HG02642 (cell line): ENCODE results near the gene NKD2.
"Not testable (repeated sequence)": the region's sequence is repeated elsewhere in the genome, so short reads cannot be mapped to it uniquely, and the experiment has no call there.

Experiments
- ATAC-seq: cut with Tn5 transposase; IDR thresholded peaks from one replicate; pipeline ENCODE4 v1.9.1; 2021; ENCODE audit warnings: mild to moderate bottlenecking; ENCODE audit not compliant: unreplicated experiment, poor library complexity

NKD2 gene

DNA sequence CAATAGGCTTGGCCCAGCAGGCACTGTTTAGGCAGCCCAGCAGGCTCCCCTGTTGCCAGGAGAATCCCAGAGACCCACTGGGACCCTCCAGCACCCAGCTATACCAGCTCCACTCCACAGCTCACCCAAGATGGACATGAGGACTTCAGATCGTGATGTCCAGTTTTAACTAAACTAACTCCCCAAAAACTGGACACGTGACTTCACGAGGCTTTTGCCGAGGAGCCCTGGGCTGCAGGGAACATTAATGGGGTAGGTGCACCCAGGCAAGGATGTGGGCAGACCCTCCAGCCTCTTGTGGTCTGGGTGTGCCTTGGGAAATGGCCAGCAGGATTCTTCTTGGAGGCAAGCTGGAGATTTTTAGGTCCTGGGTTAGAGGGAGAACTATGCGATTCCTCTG lies 8.9 kb upstream of the NKD2 start:
- ATAC-seq, result no peak

DNA sequence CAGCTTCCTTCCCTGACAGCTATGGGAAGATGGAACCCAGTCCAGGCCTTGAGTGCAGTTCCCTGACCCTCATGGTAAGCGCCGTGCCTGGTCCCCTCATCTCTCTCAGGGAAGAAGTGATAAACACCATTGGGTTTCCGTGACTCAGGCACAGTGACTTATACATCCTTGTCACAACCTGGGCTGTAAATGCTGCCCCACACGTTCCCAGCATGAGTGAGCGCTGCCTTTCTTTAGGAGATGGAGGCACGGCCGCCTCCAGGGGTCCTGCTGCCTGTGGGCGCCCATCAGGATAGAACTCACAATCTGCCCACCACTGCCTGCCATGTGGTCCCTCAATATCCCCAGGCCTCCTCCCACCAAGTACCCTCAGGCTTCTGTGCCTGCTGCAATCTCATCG lies 8.3 kb upstream of the NKD2 start:
- no peak for ATAC-seq

DNA sequence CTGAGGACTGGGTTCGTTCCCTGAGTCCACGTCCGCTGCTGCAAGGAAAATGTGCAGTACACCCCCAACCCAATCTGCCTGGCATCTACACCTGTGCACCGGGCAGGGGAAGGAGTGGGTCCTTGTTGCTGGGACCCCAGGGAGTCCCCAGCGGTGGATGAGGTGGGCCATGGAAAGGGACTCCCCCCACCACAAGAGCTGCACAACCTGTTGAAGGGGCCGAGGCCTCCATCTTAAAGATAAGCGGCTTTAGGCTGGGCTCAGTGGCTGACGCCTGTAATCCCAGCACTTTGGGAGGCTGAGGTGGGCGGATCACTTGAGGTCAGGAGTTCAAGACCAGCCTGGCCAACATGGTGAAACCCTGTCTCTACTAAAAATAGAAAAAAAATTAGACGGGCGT lies 7.8 kb upstream of the NKD2 start:
- ATAC-seq, result not testable (repeated sequence)

GRCh38 chr5:1001406-1002270 lies 7.0 kb upstream of the NKD2 start:
- ATAC-seq, result no peak

DNA sequence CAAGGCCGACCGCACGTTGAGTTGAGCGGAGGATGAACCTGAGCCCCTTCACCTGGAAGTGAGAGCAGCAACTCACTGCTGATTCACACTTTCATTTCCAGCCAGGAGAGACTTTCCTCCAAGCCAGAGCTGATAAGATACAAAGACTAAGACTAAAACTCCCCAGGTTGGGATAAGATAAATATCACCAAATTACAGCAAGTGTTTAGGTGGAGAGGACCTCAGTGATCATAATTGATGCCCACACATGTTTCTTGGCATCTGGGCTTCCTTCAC lies 6.4 kb upstream of the NKD2 start:
- no peak for ATAC-seq

DNA sequence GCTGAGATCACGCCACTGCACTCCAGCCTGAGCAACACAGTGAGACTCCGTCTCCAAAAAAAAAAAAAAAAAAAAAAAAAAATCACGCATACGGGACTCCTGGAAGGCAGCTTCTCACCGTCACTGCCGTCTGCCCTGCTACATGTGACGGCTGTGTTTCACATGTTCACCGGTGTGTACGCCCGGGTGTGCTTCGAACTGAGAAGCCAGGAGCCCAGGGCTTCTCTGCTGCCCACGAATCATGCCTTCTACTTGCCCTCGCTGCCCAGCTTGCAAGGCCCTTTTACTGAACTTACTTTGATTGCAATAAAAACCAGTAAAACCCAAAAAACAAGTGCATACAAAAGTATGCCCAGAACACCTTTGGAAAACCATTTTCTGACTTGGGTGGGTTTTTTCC lies 5.8 kb upstream of the NKD2 start:
- ATAC-seq, result no peak

DNA sequence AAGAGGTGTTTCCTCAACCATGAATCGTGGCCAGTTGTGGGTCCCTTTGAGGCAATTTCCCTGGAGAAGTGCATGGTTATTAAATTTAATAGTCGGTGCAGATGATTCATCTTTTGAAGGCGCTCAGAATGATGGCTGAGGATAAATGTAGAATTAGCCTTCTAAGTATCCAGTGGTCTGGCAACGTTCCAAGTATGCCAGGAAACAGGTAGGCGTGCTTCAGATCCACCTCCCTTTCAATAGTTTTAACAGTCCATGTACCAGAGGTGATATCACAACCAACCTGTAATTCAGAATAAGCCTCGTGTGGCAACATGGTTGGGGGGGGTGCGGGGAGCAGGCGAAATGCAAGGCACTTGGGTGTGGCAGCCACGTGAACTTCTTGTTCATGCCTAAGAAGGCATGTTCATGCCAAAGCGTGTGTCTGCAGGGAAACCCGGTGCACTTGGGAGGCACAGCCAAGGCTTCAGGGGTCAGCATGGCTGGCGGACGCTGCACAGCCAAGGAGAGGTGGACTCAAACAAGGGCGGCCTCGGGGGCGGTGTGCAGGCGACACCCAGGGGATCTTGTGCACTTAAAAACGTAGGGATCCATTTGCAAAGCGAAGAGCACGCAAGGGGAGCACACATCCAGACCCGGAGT lies 5.2 kb upstream of the NKD2 start:
- no peak for ATAC-seq

DNA sequence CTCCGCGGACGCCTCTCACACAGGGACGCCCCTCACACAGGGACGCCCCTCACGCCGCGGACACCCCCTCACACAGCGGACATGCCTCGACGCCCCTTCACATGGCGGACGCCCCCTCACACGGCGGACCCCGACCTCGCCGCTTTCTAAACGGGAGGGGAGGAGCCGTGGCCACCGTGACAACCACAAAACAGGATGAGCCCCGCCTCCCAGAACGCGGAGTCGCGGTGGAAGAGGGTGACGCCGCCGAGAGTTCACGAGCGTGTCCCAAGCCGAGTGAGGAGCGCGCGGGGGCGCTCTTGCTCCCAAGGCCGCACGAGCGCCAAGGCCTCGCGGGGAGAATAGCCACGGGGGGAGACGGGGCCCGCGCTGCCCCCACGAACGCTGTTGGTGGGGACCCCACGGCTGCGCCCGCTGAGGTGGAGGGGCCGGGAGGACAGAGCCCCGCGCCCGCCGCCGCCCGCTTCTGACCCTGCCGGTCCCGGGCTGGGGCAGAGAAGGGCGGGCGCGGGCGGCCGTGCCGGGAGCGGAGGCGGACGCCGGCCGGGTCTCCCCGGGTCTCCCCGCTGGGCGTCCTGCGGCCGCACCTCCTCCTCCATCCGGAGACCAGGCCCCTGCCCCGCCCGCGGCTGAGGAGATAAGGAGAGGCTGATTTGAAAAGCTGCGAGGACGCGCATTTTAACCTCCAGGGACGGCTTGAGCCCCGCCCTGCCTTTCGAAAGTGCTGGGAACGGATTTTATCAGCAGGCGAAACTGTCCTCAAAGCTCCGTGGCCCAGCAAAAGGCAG lies 3.9 kb upstream of the NKD2 start:
- ATAC-seq, result no peak

GRCh38 chr5:1005249-1005851 lies 3.3 kb upstream of the NKD2 start:
- ATAC-seq, result no peak

GRCh38 chr5:1005904-1006655 lies 2.5 kb upstream of the NKD2 start:
- ATAC-seq, result no peak

DNA sequence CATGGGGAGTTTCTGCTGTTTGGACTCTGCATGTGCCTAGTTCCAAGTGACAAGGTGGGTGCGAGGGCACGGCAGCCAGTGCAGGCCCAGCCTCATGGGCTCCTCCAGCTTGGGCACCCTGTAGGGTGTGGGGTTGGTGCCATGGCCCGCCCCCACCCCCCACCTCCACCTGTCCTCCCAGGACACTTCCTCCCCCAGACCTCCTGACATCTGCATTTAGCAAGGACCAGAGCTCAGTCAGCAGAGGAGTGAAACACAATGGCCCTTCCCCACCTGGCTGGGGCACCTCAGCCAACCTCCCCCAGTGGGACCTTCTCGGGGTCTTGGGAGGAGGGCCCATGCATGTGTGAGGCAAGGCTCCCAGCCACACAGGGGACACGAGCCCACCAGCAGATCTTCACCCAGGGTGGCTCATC lies 1.9 kb upstream of the NKD2 start:
- no peak for ATAC-seq

DNA sequence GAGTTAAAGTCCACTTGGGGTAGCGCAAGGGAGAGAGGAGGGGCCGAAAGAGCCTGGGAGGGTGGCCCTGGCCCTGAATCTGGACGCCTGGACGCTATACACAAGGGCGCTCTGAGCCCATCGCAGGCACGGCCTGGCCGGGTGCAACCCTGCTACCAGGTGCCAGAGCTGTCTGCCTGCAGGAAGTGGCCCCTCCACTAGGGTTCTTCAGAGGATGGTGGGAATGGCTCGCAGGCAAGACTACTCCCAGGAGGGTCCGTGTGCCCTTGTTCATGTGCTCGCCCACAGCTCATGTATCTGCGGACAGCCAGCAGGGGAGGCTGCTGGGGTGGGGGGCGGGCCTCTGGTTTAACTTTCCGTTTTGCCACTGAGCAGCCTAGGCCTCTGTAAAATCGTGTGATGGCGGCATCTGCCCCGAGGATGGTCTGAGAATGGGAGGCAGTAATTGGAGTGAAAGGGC lies 1.4 kb upstream of the NKD2 start:
- ATAC-seq, result no peak

DNA sequence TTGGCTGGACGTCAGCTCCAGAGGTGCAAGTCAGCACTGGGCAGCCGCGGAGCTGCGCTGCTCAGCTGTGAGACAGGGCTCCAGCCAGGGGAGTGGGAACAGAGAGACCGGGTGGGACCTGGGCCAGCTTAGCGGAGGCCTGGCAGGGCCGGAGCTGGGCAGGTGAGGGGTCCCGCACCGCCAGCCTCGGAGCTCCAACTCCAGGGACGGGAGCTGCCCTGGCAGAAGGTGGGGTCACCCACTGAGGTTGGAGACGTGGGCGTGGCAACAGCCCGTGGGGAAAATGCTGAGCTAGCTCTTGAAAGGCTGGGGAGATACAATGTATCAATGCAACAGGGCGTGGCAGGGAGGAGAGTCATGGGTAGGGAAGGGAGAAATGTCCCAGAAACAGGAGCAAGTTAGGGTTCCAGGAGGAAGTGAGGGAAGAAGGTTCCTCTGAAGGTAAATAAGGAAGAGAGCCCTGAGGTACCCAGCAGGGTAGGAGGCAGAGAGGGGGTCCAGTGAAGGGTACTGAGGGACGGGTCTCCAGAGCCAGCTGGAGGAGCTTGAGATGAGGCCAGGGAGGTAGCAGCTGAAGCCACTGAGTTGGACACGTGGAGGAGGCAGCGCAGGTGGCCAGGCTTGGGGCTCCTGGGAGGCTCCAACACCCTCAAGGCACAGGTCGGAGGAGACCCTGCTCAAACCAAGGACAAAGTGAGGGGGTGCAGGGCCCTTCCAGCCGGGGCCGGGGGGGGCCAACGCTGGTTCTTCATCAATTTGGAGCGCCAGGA lies 736 bp upstream of the NKD2 start:
- ATAC-seq, result no peak

DNA sequence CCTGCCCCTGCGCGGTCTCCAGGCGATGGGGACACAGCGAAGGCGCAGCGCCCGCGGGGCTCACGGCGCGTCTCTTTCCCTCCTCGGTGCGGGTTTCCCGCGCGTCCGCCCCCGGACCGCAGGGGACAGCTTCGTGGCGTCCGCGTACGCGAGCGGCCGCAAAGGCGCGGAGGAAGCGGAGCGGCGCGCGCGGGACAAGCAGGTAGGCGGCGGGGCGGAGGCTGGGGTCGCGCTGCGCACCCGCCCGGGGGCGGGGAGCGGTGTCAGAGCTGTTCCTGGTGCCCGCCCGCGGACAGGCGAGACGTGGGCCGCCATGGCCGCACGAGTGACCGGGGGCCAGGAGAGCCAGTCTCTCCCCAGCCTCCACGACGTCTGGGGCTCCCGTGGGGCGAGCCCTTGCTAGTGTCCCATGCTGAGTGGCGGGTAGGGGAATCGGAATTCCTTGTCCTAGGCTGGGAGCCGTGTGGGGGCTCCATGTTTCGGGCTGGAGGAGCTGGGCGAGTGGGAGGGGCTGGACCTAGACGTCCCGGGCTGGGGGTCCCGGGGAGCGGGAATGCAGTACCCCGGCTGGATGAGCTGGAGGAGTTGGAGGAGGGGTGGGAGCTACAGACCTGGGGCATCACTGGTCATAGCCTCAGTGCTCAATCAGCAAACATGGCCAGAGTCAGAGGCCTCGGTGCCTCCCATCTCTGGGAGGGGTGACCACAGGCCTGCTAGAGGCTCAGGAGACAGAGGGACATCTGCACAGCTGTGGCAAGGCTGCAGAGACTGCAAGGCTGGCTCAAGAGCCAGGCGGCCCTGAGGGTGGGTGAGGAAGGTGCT lies 968 bp downstream of the NKD2 start:
- no peak for ATAC-seq

- no peak for ATAC-seq
Observed at GRCh38 chr5:1010181-1010510, 1.5 kb downstream of the NKD2 start.

DNA sequence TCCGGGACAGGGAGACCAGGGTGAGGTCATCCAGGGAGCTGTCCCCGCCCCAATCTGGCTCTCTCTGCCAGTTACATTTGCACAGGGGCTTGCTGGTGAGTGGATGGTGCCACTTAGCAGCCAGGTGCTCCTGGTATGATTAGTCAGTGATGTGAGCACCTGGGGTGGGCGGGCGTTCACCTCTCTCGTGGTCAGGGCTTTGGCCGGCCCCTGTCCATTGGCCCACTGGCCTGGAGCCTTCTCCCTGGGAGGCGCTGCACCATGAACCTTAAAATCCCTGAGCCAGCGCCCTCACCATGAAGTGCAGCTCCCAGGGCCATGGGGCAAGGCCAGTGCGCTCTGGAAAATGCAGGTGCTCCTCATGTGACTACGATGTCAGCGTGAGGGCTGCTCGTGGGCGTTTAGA lies 2.0 kb downstream of the NKD2 start:
- ATAC-seq, result no peak

DNA sequence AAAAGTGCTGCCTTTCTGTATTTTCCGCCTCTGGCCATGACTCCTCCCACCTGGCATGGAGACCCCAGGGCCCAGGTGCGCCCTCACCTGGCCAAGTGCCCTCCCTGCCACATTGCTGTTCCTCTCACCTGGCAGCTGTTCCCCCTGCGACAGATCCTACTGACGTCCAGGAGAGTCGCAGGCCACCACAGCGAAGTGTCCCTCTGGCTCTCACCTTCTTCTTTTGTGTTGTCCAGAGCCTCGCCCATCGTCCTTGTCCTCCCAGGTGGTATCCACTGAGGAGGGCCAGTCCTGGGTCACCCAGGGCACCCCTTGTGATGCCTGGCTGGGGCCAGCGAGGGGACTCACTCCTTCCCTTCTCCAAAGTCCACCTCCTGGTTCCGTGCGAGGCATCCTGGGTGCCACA lies 2.6 kb downstream of the NKD2 start:
- no peak for ATAC-seq

DNA sequence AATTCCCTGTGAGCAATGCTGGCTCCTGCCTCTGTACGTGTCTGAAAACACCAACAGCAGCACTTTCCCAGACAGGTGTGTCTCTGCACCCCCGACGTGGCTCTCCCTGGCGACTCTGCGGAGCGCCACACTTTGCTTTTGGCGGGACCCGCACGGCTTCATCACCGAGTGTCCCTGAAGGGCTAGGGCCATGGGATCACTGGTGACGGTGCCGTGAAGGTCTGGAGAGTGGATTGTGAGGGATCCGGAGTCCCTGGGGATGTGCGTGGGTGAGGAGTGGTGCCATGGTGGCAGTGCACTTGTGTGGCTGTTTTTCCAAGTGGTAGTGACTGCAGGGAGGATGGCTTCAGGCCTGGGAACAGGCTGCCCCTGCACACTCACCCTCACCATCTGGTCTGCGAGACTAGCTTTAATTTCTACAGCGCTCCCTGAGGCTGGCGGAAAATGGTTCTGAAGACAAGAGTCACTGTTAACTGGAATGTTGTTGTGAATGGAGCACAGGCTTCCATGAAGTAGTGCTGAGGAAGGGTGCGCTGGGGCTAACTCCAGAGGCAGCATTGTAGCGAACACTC lies 3.2 kb downstream of the NKD2 start:
- ATAC-seq, result no peak
